ENCODE measurements around the gene RHO.
A peak's percentile ranks its signal among the peaks of the same experiment; 100 is the strongest.
"Not testable (repeated sequence)": the region's sequence is repeated elsewhere in the genome, so short reads cannot be mapped to it uniquely, and the experiment has no call there.

The RHO gene

DNA sequence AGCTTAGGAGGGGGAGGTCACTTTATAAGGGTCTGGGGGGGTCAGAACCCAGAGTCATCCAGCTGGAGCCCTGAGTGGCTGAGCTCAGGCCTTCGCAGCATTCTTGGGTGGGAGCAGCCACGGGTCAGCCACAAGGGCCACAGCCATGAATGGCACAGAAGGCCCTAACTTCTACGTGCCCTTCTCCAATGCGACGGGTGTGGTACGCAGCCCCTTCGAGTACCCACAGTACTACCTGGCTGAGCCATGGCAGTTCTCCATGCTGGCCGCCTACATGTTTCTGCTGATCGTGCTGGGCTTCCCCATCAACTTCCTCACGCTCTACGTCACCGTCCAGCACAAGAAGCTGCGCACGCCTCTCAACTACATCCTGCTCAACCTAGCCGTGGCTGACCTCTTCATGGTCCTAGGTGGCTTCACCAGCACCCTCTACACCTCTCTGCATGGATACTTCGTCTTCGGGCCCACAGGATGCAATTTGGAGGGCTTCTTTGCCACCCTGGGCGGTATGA is at the start of gene RHO:
Gene RHO (plus strand): TSS at position 51 of the 512 bp plus-strand sequence. CDS start 95 bp downstream, at position 146.
- DNase-seq (ENCODE audit: extremely low spot score, insufficient read length, low read depth), result no peak
- no peak for FAIRE-seq

DNA sequence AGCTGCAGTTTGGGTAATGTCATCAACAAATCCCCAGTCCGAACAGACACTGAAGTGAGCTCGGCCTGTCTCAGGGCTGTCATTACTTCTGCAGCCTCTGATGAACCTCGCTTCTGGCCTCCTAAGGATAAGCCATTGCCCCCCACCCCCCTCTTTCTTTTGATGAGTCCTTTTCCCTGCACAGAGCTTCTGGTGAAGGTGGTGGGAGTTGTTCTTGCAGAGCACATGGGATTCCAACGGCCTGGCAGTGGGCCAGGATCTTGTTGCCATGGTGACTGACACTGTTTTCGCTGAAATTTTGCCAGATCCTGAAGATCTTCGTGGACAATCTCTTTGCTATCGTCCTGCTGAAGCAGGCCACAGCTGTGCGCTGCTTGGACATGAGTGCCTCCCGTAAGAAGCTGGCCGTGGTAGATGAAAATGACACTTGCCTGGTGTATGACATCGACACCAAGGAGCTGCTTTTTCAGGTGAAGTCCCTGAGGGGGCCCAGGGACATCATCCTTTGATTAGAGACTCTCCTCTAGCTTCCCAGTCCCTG is 47.1 kb upstream of the RHO start:
- FAIRE-seq; DNase-seq (ENCODE audit: extremely low spot score, insufficient read length, low read depth): not testable (repeated sequence)

DNA sequence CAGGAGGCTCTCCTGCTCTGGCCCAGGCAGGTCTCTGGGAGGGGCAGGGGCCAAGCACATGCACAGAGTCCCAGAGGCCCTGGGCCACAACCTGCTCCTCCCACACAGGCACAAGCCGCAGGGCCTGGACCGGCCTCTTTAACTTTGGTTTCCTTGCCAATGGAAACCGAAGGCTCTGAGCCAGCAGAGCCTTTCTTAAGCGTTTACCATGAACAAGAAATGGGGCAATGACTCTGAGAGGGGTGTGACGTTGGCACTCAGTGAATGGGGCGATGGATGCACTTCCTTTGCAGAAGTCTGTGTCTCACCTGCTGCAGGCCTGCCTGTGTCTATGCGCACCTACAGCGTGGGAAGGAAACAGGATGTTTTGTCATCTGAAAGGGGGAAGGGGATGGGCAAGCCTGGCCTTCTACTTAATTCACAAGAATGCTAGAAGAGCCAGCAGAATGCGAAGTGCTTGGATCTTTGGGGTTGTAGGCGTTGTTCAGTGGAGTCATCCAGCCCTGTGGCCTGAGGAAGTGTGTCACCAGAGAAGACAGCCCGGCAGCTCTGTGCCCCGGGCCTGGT is 46.6 kb upstream of the RHO start:
- FAIRE-seq, result no peak
- no peak for DNase-seq (ENCODE audit: extremely low spot score, insufficient read length, low read depth)

DNA sequence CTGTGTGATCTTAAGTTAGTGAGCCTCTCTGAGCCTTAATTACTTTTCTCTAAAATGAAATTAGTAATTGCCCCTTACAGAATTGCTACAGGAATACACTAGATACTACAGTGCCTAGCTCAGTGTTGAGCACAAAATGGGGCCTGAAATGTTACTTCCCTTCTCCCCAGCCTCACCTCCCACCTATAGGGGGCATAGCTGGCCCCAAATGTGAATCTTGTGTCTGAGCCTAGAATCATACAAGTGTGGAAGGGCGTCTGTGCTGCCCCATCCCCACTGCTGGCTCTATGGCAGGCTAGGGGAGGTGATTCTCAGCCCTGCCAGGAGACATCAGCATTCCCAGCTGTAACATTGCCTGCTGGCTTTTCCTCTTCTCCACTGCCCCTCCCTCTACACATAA is 45.7 kb upstream of the RHO start:
- no peak for DNase-seq (ENCODE audit: extremely low spot score, insufficient read length, low read depth)
- FAIRE-seq, result no peak

DNA sequence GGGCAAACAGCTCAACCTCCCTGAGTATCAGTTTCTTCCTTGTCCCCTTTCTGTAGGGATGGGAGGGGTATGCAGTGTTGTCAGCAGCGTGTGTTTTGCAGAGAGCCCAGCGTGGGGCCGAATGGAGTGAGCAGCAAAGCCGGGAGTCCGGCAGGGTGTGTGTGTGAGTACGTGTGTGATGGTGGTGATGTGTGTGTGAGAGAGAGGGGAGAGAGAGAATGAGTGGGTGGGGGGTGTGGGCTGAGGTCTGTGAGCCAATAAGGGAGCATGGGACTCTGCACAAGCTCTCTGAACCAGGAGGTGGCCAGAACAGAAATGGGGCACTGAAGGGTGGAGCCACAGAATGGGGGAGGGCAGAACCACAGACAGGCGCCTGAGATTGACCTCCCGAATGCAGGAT is 44.6 kb upstream of the RHO start:
- no peak for FAIRE-seq

DNA sequence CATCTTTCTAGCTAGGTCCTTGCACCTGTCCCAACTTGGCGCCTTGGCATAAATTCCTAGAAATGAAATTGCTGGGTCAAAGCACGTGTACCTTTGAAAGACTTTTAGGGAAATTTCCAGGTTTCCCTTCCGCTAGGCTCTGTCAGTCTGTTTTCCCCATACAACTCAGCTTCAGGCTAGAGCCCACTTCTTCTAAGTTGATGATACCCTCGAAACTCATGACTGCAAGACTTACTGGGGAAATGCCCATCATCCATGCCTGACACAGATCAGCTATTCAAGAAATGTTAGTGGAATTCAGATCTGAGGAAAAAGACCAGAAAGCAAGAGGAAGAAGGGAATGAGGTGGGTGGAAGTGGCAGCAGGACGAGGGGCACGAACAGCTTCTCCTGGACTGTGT is 43.3 kb upstream of the RHO start:
- DNase-seq (ENCODE audit: extremely low spot score, insufficient read length, low read depth); FAIRE-seq: not testable (repeated sequence)

More for the DNA sequence above, 44.6 kb upstream of the RHO start:
- no peak for DNase-seq (ENCODE audit: extremely low spot score, insufficient read length, low read depth)

DNA sequence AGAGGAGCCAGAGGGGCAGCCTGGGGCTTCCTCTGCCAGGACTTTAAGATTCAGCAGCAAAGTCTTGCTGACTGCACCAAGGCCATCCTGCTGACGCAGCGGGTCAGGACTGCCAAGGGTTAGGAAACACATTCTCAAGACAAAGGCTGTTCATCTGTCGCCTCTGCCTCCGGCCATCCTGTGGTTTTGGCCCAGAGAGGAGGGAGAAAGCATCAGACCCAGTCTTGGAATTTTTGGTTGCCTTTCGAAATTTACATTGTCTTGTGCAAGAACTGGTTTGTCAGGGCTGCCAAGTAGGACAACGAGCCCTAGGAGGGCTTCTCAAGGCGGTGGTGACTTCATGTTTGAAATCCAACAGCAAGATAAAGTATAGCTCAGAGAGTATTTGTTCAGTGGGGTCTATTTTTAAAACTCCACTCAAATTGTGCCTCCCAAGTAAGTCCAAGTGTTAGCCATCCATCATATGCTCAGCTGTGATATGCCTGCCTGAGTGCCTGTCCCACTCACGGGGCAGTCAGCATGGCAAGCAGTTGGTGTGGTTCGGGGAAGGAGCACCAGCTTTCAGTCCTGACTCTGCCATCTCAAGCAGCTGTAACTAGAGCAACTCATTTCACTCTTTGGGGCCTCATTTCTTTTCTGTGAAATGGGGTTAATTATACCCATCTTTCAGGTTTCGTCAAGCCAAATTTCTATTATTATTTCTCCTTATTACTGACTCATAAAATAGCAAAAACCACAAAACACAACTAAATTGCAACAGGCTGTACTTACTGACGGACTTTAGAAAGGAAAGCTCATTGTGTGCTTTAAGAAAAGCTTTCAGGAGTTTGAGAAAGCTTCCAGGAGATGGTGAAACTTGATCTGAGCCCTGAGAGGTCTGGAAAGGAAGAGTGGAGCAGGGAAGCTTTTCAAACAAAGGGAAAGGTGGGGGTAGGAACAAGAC is 42.4 kb upstream of the RHO start:
- FAIRE-seq (no peak), DNase-seq (ENCODE audit: extremely low spot score, insufficient read length, low read depth) (no peak)

DNA sequence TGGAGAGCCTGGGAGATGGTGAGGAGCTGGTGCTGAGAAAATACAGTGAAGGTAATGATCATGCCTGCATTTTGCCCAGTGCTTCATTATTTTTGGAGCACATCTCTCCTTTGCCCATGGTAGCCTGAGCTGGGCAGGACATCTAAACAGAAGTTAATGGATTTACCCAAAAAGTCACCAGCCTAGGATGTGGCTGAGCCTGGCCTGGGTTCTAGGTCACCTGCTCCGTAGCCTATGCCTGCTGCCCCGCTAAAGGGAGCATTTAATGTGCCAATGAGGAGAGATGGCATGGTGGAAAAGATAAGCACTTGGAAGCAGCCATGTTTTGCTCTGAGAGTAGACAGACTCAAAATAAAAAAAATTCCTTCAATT is 41.8 kb upstream of the RHO start:
- FAIRE-seq (no peak), DNase-seq (ENCODE audit: extremely low spot score, insufficient read length, low read depth) (no peak)

DNA sequence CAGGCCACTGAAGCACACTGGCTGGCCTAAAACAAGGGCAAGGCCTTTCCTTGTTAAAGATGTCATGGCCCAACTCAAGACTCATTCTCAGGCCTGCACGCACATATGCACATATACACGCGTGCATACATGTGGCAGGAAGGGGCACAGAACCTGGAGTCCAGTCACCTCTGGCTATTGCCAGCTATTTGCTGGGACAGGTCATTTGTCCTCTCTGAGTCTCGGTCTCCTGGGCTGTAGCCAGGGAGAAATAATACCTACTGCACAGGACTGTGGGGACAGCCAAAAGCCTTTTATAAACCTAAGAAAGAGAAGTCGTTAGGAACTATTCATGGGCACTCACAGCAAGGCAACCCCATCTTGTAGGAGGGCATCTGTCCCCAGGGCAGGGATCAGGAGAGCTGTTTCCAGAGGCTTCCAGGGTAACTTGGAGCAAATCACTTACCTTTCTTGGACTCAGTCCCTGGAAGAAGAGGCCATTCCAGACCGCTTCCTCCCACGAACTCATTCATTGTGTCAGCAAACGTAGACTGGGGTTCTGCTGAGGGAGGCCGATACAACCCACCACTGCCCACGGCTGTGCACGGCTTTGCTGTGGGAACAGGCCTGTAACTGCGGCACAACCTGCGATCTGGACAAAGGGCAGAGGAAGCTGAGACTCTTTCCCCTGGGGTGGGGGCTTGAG is 41.1 kb upstream of the RHO start:
- DNase-seq (ENCODE audit: extremely low spot score, insufficient read length, low read depth) (no peak), FAIRE-seq (no peak)

DNA sequence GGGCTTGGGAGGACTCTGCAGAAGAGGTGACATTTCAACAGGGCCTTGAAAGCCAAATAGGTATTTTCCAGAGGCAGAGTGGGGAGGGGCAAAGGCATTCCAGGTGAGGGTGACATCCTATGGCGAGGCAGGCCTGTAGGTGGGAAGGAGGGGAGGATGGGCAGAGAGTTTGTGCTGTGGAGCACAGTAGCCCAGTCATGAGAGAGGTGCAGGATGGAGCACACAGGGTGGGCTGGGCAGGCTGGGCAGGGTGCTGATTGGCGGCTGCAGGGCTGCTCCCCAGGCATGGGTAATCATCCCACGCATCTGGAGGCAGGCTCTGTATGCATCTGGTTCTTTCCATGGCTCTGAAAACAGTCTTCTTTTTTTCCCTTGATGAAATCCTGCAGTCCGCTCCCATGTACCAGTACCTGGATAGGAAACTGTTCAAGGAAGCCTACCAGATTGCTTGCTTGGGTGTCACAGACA is 40.5 kb upstream of the RHO start:
- FAIRE-seq; DNase-seq (ENCODE audit: extremely low spot score, insufficient read length, low read depth): not testable (repeated sequence)

DNA sequence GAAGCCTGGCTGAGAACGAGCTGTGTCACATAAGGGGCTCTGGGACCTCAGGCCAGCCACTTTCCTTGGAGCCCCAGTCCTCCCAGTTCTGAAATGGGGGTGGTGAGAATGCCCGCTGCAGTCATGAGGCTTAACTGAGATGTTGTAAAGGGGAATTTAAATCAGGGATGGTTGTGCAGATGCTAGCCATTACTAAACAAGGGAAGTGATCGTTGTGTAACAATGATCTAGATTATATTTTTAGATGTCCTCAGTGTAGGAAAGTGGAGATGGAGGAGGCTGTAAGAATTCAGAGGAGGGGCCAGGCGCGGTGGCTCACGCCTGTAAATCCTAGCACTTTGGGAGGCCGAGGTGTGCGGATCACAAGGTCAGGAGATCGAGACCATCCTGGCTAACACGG is 39.2 kb upstream of the RHO start:
- DNase-seq (ENCODE audit: extremely low spot score, insufficient read length, low read depth), result not testable (repeated sequence)

DNA sequence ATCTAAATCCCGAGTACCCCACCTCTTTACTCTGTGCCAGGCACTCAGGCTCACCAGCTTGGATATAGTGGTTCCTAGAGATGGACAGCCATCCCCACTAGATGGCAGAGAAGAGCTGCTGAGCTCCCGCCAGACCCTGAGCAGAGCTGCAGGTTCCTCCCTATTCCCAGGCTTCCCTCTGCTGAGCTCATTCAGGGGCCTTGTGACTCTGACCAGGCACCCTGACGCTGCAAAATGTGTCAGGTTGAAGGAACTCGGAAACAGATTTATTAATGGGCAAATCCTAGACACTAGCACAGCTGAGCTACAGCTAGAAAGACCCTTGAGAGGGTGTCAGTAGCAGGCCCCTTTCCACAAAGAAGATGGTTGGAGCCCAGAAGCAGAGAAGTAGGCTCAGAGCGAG is 38.2 kb upstream of the RHO start:
- FAIRE-seq, result peak; percentile 81
- DNase-seq (ENCODE audit: extremely low spot score, insufficient read length, low read depth), result peak; percentile 67

More for the DNA sequence above, 39.2 kb upstream of the RHO start:
- FAIRE-seq, result not testable (repeated sequence)

DNA sequence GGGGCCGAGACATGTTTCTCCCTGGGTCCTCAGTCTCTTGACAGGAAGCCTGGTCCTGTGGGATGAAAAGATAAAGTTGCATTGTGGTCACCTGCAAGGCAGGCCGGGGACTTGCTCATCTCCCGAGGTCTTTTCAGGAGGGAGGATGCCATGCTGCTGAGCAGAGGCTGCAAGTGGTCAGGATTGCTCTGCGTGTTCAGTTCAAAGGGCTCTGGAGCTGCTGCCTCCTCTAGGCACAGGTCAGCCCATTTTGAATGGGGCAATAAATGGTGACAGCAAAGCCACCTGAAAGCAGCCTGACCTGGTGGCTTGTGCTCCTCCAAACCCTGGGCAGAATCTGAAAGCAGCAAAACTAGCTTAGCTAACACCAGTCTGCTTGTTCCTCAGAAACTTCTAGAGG is 37.4 kb upstream of the RHO start:
- DNase-seq (ENCODE audit: extremely low spot score, insufficient read length, low read depth); FAIRE-seq: not testable (repeated sequence)

DNA sequence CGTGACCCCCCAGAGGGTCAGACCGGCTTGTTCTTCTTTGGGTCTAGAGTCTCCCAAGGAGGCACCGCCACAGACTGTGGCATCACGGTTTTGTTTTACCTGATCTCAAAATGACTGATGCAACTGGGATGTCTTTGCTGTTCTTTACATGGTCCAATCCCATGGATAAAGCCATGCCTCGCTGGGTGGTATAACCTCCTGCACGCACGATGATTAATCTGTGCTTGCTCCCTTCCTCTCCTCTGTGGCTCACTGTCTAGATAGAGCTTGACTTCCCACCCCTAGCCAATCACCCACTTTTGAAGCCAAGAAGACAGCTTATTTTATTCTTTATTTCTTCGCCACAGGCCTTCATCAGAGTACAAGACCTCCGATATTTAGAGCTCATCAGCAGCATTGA is 36.6 kb upstream of the RHO start:
- FAIRE-seq, result no peak
- no peak for DNase-seq (ENCODE audit: extremely low spot score, insufficient read length, low read depth)

DNA sequence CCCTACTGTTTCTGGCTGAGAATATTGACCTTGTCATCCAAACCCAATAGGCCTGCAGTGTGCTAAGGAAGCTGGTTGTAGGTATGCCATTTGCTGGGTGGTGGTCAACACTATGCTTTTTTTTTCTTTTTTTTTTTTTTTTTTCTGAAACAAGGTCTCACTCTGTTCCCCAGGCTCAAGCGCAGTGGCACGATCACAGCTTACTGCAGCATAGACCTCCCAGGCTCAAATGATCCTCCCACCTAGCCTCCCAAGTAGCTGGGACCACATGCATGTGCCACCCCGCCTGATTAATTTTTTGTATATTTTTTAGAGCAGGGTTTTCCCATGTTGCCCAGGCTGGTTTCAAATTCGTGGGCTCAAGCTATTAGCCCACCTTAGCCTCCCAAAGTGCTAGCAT is 35.7 kb upstream of the RHO start:
- no peak for DNase-seq (ENCODE audit: extremely low spot score, insufficient read length, low read depth)
- no peak for FAIRE-seq

DNA sequence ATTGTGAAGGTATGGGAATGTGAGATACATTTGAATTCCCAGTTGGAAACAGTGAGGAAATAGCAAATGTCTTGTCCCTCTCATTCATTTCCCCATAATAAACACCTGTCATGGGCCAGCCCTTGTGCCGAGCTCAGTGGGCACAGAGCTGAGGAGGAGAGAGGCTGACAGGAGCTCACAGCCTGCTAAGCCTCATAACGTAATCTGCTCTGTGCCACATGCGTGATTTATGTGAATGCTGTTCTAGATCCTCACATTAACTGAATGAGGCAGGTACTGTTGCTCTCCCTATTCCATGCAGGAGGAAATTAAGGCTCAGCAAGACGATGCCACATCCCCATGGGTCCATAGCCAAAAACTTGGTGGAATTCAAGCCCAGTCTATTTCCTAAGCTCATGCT is 35.2 kb upstream of the RHO start:
- DNase-seq (ENCODE audit: extremely low spot score, insufficient read length, low read depth), result no peak
- no peak for FAIRE-seq

DNA sequence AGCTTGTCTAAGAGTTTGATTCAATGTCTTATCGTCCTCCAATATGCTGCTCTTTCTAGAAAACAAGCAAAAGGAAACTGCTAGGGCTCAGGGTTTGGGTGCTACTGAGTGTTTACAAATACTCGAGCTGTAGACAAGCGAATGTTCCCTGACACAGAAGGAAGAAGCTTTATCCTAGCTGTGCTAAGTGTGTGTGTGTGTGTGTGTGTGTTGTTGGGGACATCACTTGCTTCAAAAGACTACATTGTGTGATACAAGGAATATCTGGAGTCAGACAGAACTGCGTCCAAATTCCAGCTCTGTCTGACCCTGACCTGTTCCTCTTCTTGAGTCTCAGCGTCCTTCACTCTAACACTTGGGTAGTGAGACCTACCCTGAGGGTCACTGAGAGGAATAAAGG is 33.9 kb upstream of the RHO start:
- not testable (repeated sequence) for FAIRE-seq; DNase-seq (ENCODE audit: extremely low spot score, insufficient read length, low read depth)

DNA sequence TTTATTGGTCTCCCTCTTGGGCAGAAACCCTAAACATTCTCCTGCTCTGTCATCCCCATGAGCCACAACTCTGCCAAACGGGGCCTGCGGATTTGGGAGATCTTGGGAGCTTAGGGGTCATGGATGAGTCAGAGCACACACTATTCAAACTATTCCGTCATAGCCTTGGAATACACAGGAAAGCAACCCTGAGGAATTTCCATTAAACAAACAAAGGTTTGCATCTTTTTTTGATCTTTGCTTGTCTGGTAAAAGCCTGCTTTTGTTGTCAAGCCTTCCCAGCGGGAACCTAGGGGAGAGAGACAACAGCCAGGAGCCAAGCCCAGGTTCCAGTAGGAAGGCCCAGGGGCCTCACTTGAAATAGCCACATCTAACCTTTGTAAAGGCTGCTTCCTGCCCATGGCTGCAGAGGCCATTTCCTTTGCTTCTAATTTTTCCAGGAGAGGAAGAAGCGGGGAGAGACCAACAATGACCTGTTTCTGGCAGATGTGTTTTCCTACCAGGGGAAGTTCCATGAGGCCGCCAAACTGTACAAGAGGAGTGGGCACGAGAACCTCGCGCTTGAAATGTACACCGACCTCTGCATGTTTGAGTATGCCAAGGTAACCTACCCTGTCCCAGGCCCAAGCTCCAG is 33.3 kb upstream of the RHO start:
- not testable (repeated sequence) for DNase-seq (ENCODE audit: extremely low spot score, insufficient read length, low read depth)

DNA sequence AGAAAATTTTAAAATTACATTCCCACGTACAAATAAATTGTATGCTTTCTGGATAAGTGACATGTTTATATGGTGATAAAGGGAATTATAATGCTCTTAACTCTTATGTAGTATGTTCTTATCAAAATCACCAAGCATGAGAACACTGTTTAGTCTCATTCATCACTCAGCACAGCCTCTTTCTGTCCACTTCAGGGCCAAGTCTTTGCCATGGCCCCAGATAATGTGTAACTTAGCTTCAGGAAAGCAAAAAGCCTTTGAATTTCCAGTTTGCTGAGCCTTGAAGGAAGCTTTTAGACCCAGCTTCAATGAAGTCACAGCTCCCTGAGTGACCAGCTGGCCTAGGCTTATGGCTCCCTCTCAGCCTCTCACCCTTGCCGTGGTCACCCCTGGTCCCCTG is 30.6 kb upstream of the RHO start:
- DNase-seq (ENCODE audit: extremely low spot score, insufficient read length, low read depth); FAIRE-seq: not testable (repeated sequence)

More for the DNA sequence above, 33.3 kb upstream of the RHO start:
- not testable (repeated sequence) for FAIRE-seq

All from GM18507 (cell line).